IPS-18c (cell line): ENCODE results near the gene TBC1D22A.

Source experiments
- H3K4me3 ChIP-seq: 2 replicates; pipeline ENCODE4 v1.7.0; 2013; ENCODE audit warnings: low read depth, mild to moderate bottlenecking, low read length, moderate library complexity; ENCODE audit not compliant: insufficient read depth
- H3K9me3 ChIP-seq: one replicate; pipeline ENCODE4 v1.6.1; 2013; ENCODE audit warnings: mild to moderate bottlenecking, low read length, moderate library complexity; ENCODE audit not compliant: control insufficient read depth, insufficient read depth

Gene TBC1D22A

DNA sequence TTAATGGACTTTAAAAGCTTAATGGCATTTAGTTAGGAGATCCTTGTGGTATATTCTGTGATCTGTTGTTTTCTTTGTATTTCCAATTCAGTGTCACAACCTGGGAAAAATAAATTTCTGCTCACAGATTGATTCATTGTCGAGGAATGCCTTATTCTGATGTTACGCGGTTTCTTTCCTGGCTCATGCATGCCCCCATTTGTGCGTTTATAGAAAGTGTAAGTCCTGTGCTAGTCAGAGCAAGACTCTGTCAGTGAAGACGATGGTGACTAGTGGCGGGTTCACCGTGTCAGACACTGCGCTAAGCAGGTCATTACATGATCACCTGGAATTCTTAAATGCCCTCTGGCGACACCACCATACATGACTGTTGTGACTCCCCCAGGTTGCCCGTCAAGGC, 169.4 kb downstream of the TBC1D22A start:
- H3K9me3 ChIP-seq: no peaks in the 10 kb centered on the region
- no peak overlapping the region for H3K4me3 ChIP-seq

DNA sequence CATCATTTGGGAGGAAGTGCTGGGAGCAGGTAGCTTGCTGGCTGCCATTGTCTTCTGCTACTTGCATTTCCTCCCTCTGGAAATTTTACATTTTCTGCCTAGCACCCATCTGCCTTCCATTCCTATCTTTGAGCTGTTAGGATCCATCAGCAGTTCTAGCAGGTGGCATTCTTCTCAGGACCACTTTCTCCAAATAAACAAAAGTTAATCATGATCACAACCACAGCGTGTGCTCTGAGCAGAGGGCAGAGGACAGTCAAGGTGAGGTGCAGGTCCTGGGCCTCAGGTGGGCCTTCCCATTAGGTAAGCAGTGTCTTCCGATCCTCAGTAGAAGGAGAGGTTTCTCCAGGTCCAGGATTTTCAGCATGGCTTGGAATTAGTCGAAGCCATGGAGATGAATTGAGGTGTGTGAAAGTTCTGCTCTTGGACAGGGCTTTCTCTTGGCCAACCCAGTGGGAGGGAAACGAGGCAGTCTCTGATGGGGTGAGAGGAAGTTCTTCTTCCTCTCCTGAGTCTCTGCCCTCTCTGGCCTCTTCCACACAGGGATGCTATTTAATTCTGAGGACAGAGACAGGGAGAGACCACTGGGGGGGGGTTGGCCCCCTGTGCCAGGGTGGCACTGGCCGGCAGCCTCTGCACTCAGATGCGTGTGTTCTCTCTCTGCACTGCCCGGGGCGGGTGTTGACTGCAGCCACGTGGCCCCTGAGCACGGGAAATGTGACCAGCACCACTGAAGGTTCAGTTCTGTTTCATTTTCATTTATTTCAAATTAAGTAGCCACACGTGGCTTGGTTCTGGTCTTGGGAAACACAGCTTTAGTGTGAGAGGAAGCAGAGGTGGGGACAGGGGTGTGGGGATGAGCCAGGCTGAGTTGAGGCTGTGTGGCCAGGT, 170.8 kb downstream of the TBC1D22A start:
- no peak overlapping the region for H3K4me3 ChIP-seq
- no peaks in the 10 kb centered on the region for H3K9me3 ChIP-seq

- no peak overlapping the region for H3K4me3 ChIP-seq
- H3K9me3 ChIP-seq: no peaks in the 10 kb centered on the region
Observed at GRCh38 chr22:46934172-46934745, 171.8 kb downstream of the TBC1D22A start.

GRCh38 chr22:46934746-46935491, 172.5 kb downstream of the TBC1D22A start:
- no peaks in the 10 kb centered on the region for H3K9me3 ChIP-seq
- H3K4me3 ChIP-seq: no peak overlapping the region

GRCh38 chr22:46935506-46936377, 173.3 kb downstream of the TBC1D22A start:
- no peaks in the 10 kb centered on the region for H3K9me3 ChIP-seq
- H3K4me3 ChIP-seq: no peak overlapping the region

GRCh38 chr22:46936378-46936903, 174.0 kb downstream of the TBC1D22A start:
- no peak overlapping the region for H3K4me3 ChIP-seq
- no peaks in the 10 kb centered on the region for H3K9me3 ChIP-seq

DNA sequence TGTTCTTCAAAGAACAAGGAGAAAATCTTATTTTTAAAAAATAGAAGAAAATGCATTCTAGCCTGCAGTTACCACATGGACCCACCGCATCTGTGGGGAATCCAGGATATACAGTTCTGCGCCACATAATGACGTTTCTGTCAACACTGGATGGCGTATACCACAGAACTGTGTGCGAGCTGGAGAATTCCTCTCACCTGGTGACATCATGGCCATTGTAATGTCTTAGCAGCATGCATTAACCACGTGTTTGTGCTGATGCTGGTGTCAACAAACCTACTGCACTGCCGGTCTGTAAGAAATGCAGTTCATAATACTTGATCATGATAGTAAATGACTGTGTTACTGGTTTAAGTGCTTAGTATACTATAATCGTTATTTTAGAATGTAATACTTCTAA, 174.7 kb downstream of the TBC1D22A start:
- Histone ChIP-seq H3K9me3 (no peaks in the 10 kb centered on the region), H3K4me3 (no peak overlapping the region)

- H3K4me3 ChIP-seq: no peak overlapping the region
Observed at GRCh38 chr22:46937939-46938338, 175.5 kb downstream of the TBC1D22A start.

GRCh38 chr22:46941968-46942798, 179.7 kb downstream of the TBC1D22A start:
- H3K4me3 ChIP-seq: no peak overlapping the region
- H3K9me3 ChIP-seq: no peaks in the 10 kb centered on the region

More at GRCh38 chr22:46937939-46938338, 175.5 kb downstream of the TBC1D22A start:
- H3K9me3 ChIP-seq: no peaks in the 10 kb centered on the region

DNA sequence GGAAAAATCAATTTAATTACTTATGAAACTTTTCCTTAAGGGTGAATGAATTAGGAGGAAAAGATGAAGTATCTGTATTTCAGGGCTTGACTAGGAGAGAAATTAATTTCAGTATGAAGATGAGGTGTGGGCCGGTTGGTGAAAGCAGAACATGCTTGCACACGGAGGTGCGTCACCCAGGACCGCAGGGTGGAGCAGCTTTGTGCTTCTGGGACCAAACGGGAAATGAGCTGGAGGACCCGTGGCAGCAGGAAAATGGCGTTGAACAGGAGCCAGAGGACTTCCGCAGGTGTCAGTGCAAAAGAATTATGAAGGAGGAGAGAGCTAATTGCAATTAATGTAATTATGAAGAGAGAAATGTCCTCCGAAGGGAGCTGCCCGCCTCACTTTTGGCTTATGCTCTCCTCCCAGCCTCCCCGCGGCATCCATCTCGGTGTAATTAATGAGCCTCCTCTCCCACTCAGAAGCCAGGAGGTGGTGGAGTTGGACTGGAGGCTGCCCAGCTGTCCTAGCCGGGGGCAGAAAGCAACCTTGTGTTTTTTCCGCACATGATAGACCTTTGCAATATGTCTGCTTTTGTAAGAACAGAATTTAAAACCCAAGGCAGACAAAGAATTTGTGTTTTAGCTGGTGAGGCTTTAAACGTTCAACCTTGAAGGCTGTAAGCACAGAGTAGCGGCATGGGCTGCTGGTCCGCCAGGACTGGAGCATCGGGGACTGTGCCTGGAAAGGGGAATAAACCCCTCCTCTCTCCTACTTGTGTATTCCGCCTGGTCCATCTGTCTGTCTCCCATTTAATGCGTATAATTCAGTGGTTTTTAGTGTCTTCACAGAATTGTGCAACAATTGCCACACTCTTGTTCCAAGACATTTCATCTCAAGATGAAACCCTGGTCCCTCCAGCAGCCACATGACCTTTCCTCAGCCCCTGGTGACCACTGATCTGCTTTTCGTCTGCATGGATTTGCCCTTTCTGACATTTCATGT, 180.6 kb downstream of the TBC1D22A start:
- Histone ChIP-seq H3K4me3 (no peak overlapping the region), H3K9me3 (no peaks in the 10 kb centered on the region)

DNA sequence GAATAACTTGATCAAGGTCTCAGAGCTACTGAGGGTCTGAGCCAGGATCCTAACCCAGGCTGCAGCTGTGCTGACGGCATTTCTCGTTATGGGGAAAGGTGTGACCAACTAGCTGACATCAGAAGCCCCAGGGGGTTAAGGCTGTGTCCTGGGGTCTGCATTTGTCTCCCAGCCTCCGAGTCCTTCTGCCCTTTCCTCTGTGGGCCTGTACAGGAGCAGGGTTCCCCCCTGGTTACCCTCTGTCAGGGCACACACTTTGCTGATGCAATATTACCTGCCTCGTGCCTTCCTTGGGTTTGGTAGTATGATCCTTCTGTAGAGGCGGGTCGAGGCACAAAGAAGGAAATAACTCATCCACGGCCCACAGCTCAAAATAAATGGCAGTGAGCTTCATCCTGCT, 183.0 kb downstream of the TBC1D22A start:
- Histone ChIP-seq H3K4me3 (no peak overlapping the region), H3K9me3 (no peaks in the 10 kb centered on the region)

GRCh38 chr22:46946383-46946962, 184.0 kb downstream of the TBC1D22A start:
- H3K4me3 ChIP-seq: no peak overlapping the region

GRCh38 chr22:46947516-46948257, 185.2 kb downstream of the TBC1D22A start:
- Histone ChIP-seq H3K9me3 (no peaks in the 10 kb centered on the region), H3K4me3 (no peak overlapping the region)

More at GRCh38 chr22:46946383-46946962, 184.0 kb downstream of the TBC1D22A start:
- no peaks in the 10 kb centered on the region for H3K9me3 ChIP-seq
